HG02798 (cell line): ENCODE data around the gene SSC4D.
"Not testable (repeated sequence)": the region's sequence is repeated elsewhere in the genome, so short reads cannot be mapped to it uniquely, and the experiment has no call there.

Experiments
- ATAC-seq: cut with Tn5 transposase; IDR thresholded peaks from one replicate; pipeline ENCODE4 v1.9.1; 2021; ENCODE audit warnings: mild to moderate bottlenecking; ENCODE audit not compliant: unreplicated experiment, poor library complexity

SSC4D gene

DNA sequence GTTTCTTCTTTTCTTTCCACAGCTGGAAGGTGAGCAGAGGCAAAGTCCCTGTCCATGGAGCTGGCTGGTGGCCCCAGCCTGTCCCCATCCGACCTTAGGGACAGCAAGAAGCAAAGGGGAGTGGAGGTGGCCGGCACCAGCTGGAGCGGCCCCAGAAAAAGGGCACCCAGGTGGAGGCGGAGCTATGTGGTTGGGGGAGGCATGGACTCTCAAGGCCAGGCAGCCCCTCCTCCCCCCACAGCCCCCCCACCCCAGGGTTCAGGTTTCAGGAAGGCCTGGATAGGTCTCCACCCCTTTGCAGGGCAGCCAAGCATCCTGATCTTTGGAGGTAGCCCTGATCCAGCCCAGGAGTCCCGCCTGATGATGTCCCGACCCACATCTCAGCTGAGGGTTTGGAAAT lies at the start of gene SSC4D:
TSS of gene SSC4D (minus strand) at position 161 of the 400 bp plus-strand sequence. CDS start 5,258 bp downstream, outside the sequence.
- no peak for ATAC-seq

DNA sequence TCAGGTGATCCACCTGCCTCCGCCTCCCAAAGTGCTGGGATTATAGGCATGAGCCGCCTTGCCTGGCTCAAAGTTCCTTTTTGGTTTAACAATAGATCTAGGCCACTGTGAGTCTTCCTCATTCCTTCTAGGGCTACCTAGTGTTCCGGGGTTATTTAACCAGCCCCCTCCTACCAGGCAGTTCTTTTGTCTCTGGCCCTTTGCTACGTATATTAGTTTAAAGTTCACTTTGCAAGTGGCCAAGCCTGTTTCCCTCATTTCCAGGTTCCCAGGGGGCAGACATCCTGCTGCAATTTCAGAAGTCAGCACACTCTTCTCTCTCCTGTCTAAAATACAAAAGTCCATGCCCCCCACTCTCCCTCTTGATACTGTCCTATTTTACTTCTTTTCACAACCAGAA lies 49.0 kb upstream of the SSC4D start:
- ATAC-seq, result not testable (repeated sequence)

DNA sequence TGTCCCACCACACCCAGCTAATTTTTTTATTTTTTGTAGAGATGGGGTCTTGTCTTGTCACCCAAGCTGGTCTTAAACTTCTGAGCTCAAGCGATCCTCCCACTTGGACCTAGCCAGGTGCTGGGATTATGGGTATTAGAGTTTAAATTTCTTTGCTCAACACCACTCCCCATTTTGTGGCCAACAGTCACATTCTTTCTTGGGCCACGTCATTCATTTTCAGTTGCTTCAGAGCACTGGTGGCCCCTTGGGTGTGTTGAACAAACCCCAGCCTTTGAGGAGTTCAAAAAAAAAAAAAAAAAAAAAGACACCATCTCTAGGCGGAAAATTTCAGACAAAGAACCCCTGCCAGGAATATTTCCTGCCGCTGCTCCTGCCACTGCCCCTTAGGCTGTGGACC lies 47.5 kb upstream of the SSC4D start:
- not testable (repeated sequence) for ATAC-seq

DNA sequence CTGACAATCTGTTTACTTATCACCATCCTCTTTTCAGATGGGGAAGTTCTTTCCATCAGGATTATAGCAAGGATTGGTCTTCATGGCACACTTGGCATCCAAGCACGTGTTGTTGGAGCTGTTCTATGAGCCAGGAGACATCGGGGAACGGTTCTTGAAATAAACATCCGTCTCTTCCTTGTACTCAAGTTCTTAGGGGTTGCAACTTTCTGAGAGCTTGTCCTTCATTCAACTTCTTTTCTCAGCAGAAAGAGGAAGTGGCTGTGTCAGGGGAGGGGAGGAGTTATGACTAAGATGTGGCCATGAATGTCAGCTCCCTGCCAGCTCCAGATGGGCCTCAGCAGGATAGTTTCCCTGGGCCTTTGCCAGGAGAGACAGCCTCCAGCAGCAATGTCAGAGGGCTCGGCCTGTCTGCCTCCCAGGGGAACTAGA lies 36.1 kb upstream of the SSC4D start:
- ATAC-seq, result peak; percentile 81

DNA sequence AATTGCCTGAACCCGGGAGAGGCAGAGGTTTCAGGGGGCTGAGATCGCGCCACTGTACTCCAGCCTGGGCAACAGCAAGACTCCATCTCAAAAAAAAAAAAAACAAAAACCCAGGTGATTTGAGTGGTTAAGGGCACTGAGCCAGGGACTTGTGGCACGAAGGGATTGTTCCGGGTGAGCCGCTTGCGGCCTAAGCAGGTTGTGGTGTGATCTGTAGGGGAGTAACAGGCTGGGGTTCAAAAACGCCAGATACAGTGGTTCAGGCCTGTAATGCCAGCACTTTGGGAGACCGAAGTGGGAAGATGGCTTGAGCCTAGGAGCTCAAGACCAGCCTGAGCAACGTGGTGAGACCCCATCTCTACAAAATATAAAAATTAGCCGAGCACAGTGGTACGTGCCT lies 34.3 kb upstream of the SSC4D start:
- ATAC-seq, result not testable (repeated sequence)

DNA sequence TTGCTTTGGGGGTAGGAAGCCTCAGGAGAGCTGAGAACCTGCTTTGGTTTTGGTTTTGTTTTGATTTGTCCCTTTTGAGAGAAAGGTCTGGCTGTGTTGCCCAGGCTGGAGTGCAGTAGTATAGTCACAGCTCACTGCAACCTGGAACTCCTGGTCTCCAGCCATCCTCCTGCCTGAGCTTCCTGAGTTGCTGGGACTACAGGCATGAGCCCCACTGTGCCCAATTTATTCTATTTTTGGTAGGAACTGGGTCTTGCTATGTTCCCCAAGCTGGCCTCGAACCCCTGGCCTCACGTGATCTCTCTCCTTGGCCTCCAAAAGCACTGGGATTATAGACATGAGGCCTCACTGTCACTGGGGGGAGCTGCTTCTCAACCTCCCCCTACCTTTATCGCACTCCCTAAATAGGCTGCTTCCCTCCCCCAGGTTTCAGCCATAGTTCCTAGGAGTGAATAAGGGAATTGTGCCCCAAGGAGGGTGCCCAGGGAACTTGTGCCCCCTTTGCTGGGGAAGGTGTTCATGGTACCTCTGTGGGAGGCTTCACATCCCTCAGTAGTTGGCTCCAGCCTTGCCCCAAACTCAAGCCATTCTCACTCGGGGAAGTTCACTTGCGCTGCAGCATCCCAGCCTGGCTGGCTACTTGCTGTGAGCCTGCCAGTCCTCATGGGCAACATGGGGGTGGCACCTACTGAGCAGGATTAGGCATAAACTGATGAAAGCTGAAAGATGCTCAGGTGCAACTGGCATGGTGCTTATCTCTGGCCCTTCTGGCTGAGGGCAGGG lies 33.4 kb upstream of the SSC4D start:
- ATAC-seq, result not testable (repeated sequence)

DNA sequence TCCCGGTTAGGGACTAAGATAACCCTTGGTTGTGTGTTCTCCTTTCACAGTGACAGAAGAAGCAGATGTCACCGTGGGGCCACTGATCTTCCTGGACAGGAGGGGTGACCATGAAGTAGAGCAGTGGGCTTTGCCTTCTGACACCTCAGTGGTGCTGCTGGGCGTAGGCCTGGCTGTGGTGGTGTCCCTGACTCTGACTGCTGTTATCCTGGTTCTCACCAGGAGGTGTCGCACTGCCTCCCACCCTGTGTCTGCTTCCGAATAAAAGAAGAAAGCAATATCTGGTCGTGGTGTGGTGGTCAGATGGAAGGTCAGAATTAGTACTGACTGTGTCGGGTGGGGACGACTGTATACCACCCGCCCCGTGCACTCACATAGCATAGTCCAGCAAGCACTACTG lies 32.3 kb upstream of the SSC4D start:
- peak; percentile 47 for ATAC-seq

DNA sequence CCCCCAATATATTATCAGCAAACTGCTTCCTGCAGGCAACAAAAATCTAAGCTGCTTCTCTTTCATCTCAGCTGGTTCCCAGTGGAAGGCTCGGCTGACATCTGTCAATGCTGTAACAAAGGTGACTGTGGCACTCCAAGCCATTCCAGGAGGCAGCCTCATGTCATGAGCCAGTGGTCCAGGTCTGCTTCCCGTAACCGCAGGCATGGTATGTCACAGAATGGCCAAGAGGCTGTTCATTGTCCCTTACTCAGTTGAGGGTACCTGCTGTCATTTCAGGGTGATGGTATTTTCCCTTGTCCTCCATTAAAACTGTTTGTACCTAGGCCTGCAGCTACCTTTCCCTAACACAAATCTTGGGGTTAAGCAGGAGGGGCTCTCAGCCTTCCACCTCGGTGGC lies 30.9 kb upstream of the SSC4D start:
- not testable (repeated sequence) for ATAC-seq

DNA sequence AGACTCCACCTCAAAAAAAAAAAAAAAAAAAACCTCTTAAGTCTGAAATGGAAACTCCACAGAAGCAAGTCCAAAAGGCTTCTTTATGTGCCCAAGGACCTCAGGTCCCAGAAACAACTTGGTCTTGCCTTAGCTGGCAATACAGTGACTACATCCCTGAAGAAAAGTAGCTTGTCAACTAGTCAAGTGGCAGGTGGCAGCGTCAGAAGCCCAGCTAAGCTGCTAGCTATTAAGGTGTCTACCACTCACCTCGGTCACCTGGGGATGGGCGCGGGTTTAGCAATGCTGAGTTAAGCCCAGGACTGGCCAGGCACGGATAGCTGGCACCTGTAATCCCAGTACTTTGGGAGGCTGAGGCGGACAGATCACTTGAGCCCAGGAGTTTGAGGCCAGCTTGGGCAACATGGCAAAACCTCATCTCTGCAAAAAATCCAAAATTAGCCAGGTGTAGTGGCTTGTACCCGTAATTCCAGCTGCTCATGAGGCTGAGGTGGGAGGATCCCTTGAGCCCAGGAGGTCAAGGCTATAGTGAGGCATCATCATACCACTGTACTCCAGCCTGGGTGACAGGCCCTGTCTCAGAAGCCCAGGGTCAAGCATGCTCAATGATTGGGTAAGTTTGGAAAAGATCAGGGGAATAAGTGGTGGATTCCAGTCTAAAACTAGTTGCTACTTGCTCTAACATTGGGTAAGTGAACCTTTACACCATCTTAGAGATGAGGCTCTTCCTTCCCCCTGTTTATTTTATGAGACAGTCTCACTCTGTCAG lies 29.8 kb upstream of the SSC4D start:
- ATAC-seq, result not testable (repeated sequence)

DNA sequence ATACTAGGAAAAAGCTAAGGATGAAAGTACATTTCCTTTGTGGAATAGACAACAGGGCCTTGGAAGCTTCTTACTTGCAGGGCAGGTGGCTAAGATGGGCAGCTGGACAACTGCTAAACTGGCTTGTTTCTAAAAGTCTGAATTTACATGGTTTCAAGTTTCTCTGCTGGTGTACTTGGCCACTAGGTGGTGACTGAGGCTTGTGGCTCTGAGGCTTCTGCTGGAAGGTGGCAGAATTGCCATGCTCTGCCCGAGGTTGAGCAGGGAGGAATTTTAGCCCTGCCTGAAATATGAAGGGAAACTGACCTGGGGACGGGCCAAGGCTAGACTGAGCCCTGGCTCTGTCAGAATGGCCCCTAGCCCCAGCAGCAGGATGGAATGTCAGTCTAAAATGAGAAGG lies 28.4 kb upstream of the SSC4D start:
- ATAC-seq, result peak; percentile 72

DNA sequence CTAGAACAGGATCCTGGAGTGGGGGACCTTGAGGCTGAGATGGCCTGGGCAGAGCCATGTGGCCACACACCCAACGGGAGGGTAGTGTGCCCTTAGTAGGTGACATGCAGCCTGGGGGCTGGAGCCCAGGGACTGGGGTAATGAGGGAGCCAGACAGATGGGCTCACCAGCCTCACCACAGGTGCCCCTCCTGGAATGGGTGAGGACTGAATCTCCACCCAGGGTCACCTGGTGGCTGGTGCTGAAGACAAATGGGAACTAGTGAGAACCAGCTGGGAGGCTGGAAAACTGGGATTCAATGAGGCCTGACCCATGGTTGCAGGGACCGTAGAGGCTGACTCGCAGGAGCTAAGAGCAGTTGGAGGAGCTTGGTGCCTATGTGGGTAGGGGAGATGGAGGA lies 21.3 kb upstream of the SSC4D start:
- ATAC-seq, result no peak

DNA sequence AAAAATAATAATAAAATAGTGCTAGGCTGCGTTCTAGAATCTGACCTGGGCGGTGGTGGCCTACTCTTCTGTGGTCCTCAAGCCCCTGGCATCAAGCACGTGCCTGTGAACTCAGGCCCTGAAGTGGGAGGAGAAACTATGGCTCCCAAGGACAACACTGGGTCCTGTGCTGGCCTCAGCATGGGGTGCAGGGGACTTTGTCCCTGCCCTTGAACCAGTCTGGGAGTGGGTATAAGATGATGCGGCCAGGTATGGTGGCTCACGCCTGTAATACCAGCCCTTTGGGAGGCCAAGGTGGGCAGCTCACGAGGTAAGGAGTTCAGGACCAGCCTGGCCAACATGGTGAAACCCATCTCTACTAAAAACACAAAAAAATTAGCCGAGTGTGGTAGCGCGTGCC lies 20.7 kb upstream of the SSC4D start:
- ATAC-seq, result no peak

DNA sequence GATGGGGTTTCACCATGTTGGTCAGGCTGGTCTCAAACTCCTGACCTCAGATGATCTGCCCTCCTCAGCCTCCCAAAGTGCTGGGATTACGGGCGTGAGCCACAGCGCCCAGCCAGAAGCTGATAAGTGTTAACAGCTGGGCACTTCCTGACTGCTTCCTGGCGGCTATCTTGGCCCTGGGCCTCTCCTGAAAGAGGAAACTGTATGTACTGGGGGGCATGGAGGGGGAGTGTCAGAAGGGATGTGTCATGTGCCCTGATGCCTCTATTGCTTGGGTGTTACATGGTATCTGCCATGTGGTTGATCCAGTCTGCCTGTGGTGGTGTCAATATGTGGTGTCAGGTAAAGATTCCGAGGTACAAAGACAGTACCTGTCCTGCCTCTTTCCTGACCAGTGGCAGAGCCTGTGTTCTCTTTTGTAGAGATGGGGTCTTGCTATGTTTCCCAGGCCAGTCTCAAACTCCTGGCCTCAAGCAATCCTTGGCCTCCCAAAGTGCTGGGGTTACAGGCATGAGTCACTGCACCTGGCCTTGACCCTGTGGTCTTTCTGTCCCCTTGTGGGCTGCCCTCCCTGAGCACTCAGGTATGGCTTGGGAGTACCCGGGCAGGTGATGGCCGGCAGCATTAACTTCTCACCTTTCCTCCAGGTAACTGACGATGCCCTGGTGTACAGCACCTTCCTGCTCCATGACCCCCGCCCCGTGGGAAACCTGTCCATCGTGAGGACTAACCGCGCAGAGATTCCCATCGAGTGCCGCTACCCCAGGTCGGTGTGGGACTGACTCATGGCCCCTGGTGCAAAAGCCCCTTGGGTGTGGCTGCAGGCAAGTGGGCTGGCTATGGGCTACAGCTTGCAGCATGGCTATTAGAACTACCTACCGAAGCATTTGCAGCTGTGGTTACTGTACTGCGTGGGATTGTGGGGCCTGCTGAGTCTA lies 19.6 kb upstream of the SSC4D start:
- ATAC-seq, result no peak

DNA sequence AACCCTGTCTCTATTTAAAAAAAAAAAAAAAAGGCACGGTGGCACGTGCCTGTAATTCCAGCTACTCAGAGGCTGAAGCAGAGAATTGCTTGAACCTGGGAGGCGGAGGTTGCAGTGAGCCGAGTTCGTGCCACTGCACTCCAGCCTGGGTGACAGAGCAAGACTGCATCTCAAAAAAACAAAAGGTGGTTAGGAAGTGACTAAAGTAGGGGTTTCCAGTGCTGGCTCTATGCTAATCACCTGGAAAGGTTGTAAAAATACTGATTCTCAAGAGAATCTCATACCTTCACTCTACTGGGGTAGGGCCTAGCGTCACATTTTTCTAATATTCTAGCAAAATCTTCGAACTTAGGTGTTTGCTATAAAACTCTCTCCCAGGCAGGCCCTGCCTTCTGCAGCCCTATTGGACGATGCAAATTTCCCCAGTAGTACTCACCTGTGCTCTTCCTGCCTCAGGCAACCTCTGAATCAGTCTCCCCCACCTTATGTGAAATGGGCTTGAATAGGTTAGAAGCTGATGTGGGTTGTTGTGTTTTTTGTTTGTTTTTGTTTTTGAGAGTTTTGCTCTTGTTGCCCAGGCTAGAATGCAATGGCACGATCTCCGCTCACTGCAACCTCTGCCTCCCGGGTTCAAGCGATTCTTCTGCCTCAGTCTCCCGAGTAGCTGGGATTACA lies 18.8 kb upstream of the SSC4D start:
- ATAC-seq, result no peak

DNA sequence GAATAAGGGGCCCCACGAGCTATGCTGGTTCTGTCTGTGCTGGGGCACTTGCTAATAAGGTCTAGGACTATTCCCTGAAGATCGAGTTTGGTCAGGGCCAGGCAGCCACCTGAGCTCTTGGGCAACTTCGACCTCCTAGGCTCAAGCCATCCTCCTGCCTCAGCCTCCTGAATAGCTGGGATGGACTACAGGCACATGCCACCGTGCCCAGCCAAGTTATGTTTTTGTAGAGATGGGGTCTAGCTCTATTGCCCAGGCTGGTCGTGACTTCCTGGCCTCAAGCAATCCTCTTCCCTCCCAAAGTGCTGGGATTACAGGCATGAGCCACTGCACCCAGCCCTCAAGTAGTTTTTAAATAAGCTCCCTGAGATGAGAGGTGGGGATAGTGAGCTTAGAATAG lies 18.1 kb upstream of the SSC4D start:
- ATAC-seq, result no peak

DNA sequence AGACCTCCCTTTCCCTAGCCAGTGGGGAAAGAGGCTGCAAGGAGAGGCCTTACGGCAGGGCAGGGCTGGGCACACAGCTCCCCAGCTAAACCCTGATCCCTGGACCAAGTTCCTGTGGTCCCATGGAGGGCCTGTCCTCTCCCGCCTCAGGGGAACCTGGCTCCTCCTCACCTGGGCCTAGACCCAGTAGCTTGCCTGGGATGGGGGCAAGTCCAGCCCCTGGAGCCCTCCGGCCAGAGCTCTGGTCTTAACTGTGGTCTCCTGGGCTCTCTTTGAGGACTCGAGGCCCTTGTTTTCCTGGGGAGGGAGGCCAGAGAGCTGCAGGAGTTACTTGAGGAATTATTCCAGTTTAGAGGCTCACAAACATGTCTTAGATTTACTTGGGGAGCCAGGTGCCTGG lies 16.7 kb upstream of the SSC4D start:
- ATAC-seq, result no peak

DNA sequence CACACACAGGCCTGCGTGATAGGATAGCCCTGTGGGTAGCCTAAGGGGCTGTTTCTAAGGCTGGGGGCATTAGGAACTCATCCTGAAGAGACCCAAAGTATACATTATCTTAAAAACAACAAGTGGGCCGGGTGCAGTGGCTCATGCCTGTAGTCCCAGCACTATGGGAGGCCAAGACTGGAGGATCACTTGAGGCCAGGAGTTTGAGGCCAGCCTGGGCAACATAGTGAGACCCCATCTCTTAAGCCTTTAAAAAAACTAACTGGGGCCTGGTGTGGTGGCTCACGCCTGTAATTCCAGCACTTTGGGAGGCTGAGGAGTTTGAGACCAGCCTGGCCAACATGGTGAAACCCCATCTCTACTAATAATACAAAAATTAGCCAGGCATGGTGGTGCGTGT lies 16.1 kb upstream of the SSC4D start:
- not testable (repeated sequence) for ATAC-seq

DNA sequence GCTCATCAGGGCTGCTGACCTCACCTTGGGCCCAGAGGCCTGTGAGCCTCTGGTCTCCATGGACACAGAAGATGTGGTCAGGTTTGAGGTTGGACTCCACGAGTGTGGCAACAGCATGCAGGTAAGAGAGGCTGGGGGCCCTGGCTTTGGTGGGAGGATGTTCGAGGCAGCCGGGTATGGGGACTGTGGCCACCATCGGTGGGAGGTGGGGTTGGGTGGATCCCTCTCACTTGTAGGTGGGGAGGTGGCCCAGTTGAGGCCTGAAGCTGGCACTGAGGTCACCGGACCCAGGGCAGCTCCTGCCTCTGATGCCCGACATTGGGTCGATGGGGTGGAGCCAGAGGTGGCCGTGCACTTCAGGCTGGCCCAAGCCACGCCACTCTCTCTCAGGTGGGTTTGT lies 15.7 kb upstream of the SSC4D start:
- ATAC-seq, result no peak

DNA sequence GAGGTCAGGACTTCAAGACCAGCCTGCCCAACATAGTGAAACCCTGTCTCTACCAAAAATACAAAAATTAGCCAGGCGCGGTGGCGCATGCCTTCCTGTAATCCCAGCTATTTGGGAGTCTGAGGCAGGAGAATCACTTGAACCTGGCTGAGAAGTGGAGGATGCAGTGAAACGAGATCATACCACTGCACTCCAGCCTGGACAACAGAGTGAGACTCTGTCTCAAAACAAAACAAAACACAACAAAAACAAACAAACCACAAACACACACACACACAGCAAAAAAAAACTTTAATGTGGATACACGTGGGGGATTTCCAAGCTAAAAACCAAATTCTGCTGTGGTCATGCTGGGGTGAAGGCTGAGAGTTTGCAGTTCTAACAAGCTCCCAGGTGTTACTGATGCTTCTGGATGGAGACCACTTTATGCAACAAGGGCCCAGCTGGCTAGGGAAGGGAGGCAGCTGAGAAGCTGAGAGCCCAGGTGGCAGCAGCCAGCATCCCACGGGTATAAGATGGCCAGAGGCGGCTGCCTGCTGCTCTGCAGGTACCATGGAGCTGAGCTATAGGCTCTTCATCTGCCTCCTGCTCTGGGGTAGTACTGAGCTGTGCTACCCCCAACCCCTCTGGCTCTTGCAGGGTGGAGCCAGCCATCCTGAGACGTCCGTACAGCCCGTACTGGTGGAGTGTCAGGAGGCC lies 15.1 kb upstream of the SSC4D start, which contains the start of gene ZP3:
TSS of gene ZP3 (plus strand) at position 538 of the 699 bp plus-strand sequence. CDS start at position 553, 15 bp downstream.
- ATAC-seq, result peak; percentile 90
